ENCODE data around the gene TMBIM6.
A peak's percentile ranks its signal among the peaks of the same experiment; 100 is the strongest.
"Not testable (repeated sequence)": the region's sequence is repeated elsewhere in the genome, so short reads cannot be mapped to it uniquely, and the experiment has no call there.

Gene TMBIM6

DNA sequence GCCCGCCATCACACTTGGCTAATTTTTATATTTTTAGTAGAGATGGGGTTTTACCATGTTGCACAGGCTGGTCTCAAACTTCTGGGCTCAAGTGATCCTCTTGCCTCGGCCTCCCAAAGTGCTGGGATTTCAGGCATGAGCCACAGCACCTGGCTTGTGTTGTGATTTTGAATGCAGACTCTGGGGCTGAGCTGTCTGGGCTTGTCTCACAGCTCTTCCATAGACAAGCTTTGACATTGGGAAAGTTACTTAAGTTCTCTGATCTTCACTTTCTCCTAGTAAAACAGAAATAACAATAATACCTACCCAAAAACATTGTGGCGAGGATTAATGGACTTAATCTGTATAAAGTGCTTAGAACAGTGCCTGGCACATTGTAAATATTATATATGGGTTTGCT is 36.0 kb downstream of the TMBIM6 start:
- DNase-seq: no peak

GRCh38 chr12:49777800-49778748 is 36.7 kb downstream of the TMBIM6 start:
- DNase-seq: peak; percentile 61

DNA sequence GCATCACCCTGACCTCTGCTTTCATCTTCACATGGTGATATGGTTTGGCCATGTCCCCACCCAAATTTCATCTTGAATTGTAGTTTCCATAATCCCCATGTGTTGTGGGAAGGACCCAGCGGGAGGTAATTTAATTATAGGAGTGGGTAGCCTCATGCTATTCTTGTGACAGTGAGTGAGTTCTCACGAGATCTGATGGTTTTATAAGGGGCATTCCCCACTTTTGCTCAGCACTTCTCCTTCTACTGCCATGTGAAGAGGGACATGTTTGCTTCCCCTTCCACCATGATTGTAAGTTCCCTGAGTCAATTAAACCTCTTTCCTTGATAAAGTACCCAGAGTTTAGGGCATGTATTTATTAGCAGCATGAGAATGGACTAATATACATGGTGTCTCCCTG is 38.2 kb downstream of the TMBIM6 start:
- DNase-seq: no peak

GRCh38 chr12:49780914-49781313 is 39.6 kb downstream of the TMBIM6 start:
- DNase-seq: not testable (repeated sequence)

DNA sequence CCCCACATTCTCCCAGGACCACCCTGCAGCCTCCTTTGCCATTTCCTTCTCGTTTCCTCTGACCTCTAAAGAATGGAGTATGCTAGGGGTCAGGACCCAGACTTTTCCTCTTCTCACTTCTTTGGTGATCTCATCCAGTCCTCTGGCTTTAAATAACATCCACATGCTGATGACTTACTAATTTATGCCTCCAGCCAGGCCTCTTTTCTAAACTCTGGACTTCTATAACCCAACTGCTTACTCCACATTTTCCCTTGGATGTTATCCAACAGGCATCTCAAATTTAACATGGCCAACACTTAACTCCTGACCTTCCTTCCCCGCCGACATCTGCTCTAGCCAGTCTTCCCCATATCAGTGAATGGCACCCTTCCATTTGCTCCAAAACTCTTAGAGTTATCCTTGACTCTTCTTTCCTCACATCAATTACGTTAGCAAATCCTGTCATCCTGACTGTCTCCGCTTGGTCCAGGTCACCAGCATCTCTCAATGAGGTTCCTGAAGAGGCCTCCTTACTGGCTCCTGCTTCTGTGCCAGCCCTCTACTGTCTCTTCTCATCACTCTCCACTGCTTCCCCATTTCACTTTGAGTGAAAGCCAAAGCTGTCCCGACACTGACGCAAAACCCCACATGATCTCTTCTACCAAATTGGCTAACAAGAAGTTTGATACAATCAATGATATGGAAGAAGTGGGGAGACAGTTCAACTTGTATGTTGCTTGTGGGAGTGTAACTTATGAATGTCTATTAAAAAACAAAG is 42.7 kb downstream of the TMBIM6 start:
- DNase-seq: peak; percentile 16

DNA sequence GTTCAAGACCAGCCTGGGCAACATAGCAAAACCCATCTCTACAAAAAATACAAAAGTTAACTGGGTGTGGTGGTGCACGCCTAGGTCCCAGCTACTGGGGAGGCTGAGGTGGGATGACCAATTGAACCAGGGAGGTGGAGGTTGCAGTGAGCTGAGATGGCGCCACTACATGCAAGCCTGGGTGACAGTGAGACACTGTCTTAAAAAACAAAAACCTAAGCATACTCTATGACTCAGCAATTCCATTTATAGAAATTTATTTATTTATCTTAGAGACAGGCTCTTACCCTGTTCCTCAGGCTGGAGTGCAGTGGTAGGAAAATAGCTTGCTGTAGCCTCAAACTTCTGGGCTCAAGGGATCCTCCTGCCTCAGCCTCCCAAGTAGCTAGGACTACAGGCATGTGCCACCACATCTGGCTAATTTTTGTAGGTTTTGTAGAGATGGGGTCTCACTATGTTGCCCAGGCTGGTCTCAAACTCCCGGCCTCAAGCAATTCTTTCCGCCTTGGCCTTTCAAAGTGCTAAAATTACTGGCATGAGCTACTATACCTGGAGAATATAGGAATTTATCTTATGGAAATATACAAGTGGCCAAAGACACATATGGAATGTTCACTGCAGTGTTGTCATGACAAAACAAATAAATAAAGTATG is 43.5 kb downstream of the TMBIM6 start:
- DNase-seq: no peak

- DNase-seq: no peak
Observed at GRCh38 chr12:49787672-49788071, 46.3 kb downstream of the TMBIM6 start.

GRCh38 chr12:49789992-49790391 is 48.6 kb downstream of the TMBIM6 start:
- no peak for DNase-seq

- no peak for DNase-seq
Observed at GRCh38 chr12:49790741-49791555, 49.6 kb downstream of the TMBIM6 start.

DNA sequence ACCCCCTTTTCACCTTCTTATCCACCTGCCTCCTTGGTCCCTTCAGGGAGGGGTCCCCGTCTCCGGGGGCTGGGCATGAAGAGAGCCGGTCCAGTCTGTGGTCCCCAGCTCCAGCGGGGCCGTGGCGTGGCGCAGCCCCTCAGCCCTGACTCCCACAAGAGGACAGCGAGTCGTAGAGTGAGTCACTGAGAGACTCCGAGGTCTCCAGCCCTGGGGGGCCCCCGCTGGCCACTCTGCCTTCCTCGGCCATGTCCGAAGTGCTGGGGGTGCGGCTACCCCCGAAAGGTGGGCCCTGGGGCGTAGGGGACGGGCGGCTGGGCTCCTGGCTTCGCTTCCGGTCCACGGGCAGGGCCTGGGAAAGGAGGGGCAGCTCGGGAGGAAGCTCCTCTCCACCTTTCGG is 50.3 kb downstream of the TMBIM6 start:
- DNase-seq: no peak

- no peak for DNase-seq
Observed at GRCh38 chr12:49792181-49792970, 51.0 kb downstream of the TMBIM6 start.

GRCh38 chr12:49792976-49793580 is 51.7 kb downstream of the TMBIM6 start:
- no peak for DNase-seq

DNA sequence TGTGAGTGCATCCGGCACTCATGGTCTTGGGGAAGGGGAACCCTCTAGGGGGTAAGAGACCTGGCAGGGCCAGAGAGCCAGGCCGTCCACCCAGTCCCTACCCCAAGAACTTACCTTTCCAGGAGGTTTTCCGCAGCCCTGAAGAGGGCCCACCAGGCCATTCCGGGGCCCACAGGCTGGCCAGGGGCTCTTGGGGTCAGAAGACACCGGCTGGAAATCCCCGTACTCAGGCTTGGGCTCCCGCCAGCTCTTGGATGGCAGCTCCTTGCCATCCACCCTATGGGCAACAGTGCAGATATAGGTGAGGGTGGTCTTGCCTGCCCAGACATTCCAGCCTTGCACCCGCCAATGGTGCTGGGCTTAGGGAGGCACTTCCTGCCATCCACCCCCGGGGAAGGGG is 52.3 kb downstream of the TMBIM6 start:
- DNase-seq: no peak

DNA sequence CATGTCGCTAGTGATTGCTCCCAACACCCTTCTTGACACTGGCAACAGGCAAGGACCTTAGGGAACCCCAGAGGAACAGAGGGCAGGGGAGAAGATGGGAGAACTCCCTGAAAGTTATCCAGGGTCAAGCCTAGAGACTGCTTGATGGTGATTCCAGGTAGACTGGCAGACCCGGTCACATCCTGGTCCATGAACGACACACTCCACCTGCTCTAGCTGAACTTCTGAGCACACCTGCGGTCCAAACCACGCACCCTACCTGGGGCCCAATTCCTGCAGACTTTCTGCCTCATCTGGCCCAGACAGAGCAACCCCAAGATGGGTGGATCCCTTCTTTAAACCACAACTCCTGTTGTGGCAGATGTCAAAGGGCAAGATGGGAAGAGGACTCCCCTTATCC is 52.7 kb downstream of the TMBIM6 start:
- DNase-seq: no peak

DNA sequence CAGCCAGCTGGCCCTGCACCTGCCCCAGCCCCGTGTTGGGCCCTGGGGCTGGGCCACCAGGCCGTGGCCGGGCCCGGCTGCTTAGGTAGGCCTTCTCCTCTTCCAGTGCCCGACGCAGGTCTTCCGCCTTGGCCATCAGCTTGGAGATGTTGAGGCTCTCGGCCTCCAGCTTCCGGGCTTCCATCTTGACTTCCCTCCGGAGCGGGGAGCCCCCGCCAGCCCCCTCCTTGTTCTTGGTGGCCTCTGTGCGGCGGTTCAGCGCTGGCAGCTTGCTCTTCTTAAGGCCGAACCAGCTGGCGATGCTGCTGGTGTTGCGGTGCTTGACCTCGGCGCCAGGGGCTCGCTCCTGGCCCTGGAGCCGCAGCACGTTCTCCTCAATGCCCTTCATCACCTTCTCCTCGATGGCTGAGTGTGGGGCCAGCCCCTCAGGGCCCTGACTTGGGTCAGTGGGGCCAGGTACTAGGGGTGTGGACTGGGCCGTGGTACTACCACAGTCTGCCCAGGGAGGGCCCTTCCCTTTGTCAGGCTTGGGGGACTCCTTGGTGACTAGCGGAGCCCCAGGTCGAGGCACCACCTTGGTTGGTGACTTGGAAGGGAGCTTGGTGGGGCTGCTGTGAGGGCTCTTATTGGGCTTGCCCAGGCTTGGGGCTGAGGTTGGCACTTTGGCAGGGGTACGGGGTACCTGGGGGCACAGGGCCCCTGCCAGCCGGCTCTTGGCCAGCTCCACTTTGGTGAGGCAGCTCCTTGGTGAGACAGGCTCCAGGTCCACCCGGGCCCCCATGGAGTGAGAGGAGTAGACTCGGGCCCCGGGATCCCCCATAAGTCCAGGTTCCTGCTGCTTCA is 53.7 kb downstream of the TMBIM6 start:
- DNase-seq: no peak

DNA sequence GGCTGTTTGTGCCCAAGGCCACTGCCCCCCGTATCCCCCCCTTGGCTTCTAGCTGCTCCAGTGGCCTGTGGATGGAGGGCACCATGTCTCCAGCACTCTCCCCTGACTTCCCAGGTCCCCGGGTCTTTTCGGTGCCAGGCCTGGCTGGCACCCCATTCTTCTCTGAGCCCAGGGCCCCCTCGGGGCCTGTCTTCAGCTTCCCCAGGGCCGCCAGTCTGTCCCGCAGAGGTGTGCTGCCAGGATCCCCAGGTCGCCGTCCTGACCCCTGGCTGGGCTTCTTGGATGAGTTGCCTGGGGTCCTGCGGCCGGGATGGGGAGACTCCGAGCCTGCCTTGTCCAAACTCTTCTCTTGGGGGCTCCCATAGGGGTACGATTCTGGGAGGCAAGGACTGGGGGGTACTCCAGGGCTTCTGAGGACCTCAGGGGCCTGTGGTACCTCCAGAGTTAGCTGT is 54.3 kb downstream of the TMBIM6 start:
- no peak for DNase-seq

DNA sequence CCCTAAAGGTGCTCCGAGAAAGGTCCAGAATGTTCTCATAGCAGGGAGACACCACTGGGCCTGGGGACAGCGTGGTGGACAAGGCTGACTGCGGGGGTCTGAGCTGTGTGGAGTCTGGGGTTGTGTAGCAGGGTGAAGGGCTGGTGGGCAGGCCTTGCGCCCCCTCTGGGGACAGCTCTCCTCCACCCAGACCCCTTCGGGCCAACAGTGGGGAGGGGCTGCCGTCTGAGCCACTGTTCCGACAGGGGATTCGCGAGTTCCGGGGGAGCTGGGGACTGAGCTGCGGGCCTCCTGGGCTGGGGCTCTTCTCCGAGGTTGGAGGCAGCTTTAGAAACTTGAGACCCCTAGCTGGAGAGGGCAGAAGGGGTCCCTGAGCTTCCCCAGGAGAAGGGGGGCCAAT is 54.8 kb downstream of the TMBIM6 start:
- no peak for DNase-seq

DNA sequence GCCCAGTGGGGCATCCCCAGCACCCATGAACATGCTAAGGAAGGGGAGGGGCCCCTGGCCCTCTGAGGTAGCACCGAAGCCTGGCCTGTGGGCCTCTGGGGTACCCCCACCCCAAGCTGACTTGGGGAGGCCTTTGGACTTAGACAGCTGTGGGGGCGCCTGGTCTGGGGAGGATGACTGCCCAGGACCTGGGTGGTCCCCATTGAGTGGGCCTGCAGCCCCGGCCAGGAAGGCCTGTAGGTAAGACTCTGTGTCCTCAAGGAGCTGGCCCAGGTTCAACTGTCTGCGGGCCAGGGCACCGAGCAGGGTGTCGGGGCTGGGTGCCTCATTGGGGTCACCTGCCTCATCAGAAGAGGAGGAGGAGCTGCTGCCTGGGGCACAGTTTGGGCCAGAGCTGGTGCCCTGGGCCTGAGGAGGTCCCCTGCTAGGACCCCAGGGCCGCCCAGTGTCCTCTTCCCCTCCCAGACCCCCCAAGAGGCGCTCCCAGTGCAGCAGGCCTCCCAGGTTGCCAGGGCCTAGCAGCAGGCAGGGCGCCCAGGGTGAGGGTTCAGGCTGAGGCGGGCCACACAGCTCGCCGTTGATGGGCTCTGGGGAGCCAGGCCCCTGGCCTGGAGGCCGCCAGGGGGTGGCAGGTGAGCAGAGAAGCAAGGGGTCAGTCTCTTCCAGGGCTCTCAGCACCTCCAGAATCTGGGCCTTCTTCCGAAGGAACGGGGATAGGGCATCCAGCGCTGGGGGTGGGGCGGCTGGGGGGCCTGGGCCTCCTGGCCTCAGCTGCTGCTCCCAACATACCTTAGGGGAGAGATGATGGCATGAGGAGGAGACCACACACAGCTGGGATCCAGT is 55.5 kb downstream of the TMBIM6 start:
- DNase-seq: no peak

GRCh38 chr12:49797449-49797776 is 56.1 kb downstream of the TMBIM6 start:
- no peak for DNase-seq
